ENCODE measurements around the gene AGRN.

- TF ChIP-seq, protein P1, sequence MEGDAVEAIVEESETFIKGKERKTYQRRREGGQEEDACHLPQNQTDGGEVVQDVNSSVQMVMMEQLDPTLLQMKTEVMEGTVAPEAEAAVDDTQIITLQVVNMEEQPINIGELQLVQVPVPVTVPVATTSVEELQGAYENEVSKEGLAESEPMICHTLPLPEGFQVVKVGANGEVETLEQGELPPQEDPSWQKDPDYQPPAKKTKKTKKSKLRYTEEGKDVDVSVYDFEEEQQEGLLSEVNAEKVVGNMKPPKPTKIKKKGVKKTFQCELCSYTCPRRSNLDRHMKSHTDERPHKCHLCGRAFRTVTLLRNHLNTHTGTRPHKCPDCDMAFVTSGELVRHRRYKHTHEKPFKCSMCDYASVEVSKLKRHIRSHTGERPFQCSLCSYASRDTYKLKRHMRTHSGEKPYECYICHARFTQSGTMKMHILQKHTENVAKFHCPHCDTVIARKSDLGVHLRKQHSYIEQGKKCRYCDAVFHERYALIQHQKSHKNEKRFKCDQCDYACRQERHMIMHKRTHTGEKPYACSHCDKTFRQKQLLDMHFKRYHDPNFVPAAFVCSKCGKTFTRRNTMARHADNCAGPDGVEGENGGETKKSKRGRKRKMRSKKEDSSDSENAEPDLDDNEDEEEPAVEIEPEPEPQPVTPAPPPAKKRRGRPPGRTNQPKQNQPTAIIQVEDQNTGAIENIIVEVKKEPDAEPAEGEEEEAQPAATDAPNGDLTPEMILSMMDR (IDR thresholded peaks at IDR 0.05), result no peak
- TF ChIP-seq POLR2A (IDR thresholded peaks at IDR 0.05), result no peak
Observed at GRCh38 chr1:1044455-1045078, 24.6 kb downstream of the AGRN start.
